ENCODE data around the gene ADAMTSL3.

GRCh38 chr15:83810110-83810509 is 156.2 kb downstream of the ADAMTSL3 start:
- no peak for TF ChIP-seq CTCF (conservative IDR thresholded peaks at IDR 0.05 in 1 of 2, IDR thresholded peaks at IDR 0.05 in 1 of 2; ENCODE audit: low read depth in 1 of 2, low read length in 2 of 2)
- TF ChIP-seq EZH2 (IDR thresholded peaks at IDR 0.05; ENCODE audit: low read length, missing control alignments): no peak
